SK-N-SH treated with all-trans-retinoic acid at 6 μM for 48 hours (cell line): ENCODE measurements around the gene BPTF.
"Not testable (repeated sequence)": the region's sequence is repeated elsewhere in the genome, so short reads cannot be mapped to it uniquely, and the experiment has no call there.

Source experiments
- ATAC-seq: fragments of 200-7000 bp; cut with Tn5 transposase; 3 replicates; pipeline ENCODE4 v1.9.1; 2020; ENCODE audit warnings: mild to moderate bottlenecking, moderate library complexity
- ARNTL ChIP-seq: fragments of 450-650 bp; formaldehyde crosslinking; IDR thresholded peaks from 2 replicates; pipeline ENCODE4 v1.5.0; 2020; ENCODE audit warnings: low read depth, mild to moderate bottlenecking, moderate library complexity, borderline replicate concordance
- BACH2 ChIP-seq: fragments of 250-450 bp; sonication (Bioruptor Pico); IDR thresholded peaks from 2 replicates; pipeline ENCODE4 v1.9.0; 2021; ENCODE audit warnings: mild to moderate bottlenecking, borderline replicate concordance
- CSDC2 ChIP-seq: fragments of 250-450 bp; sonication (Bioruptor Pico); IDR thresholded peaks from 2 replicates; pipeline ENCODE4 v1.5.0; 2020; ENCODE audit warnings: mild to moderate bottlenecking, moderate library complexity
- ESRRG ChIP-seq: fragments of 250-450 bp; sonication (Bioruptor Pico); IDR thresholded peaks from 2 replicates; pipeline ENCODE4 v1.6.1; 2021; ENCODE audit warnings: mild to moderate bottlenecking
- GLIS3 ChIP-seq: fragments of 250-450 bp; sonication (Bioruptor Pico); IDR thresholded peaks from 2 replicates; pipeline ENCODE4 v1.5.0; 2020; ENCODE audit warnings: mild to moderate bottlenecking, moderate library complexity
- ISL1 ChIP-seq: fragments of 250-450 bp; sonication (Bioruptor Pico); IDR thresholded peaks from 2 replicates; pipeline ENCODE4 v2.1.2; 2022; ENCODE audit warnings: mild to moderate bottlenecking, moderate library complexity
- OSR1 ChIP-seq: fragments of 250-450 bp; sonication (Bioruptor Pico); IDR thresholded peaks from 2 replicates; pipeline ENCODE4 v1.8.0; 2022; ENCODE audit warnings: moderate library complexity, mild to moderate bottlenecking, inconsistent platforms
- PPARA ChIP-seq: fragments of 250-450 bp; sonication (Bioruptor Pico); IDR thresholded peaks from 2 replicates; pipeline ENCODE4 v1.5.0; 2020; ENCODE audit warnings: mild to moderate bottlenecking, borderline replicate concordance
- RARB ChIP-seq: fragments of 250-450 bp; sonication (Bioruptor Pico); IDR thresholded peaks from 2 replicates; pipeline ENCODE4 v1.8.0; 2021; ENCODE audit warnings: mild to moderate bottlenecking, moderate library complexity
- SNAI2 ChIP-seq: fragments of 250-450 bp; sonication (Bioruptor Pico); IDR thresholded peaks from 2 replicates; pipeline ENCODE4 v1.5.0; 2020; ENCODE audit warnings: mild to moderate bottlenecking, moderate library complexity
- TCF4 ChIP-seq: fragments of 250-450 bp; sonication (Bioruptor Pico); IDR thresholded peaks from 2 replicates; pipeline ENCODE4 v1.8.0; 2021; ENCODE audit warnings: mild to moderate bottlenecking, moderate library complexity, borderline replicate concordance
- TOX ChIP-seq: fragments of 250-450 bp; sonication (Bioruptor Pico); IDR thresholded peaks from 2 replicates; pipeline ENCODE4 v1.8.0; 2021; ENCODE audit warnings: mild to moderate bottlenecking, moderate library complexity, borderline replicate concordance
- ZC3H10 ChIP-seq: fragments of 250-450 bp; sonication (Bioruptor Pico); IDR thresholded peaks from 2 replicates; pipeline ENCODE4 v1.5.1; 2021; ENCODE audit warnings: mild to moderate bottlenecking, moderate library complexity
- ZFP3 ChIP-seq: fragments of 250-450 bp; sonication (Bioruptor Pico); IDR thresholded peaks from 2 replicates; pipeline ENCODE4 v1.5.0; 2020; ENCODE audit warnings: mild to moderate bottlenecking, moderate library complexity
- ZFP30 ChIP-seq: fragments of 450-650 bp; formaldehyde crosslinking; IDR thresholded peaks from 2 replicates; pipeline ENCODE4 v1.5.0; 2022; ENCODE audit warnings: mild to moderate bottlenecking, moderate library complexity
- ZNF565 ChIP-seq: fragments of 450-650 bp; formaldehyde crosslinking; conservative IDR thresholded peaks from 2 replicates; pipeline ENCODE4 v1.5.0; 2020; ENCODE audit warnings: low read depth, mild to moderate bottlenecking, moderate library complexity
- ZNF70 ChIP-seq: fragments of 450-650 bp; formaldehyde crosslinking; IDR thresholded peaks from 2 replicates; pipeline ENCODE4 v1.5.0; 2020; ENCODE audit warnings: mild to moderate bottlenecking, moderate library complexity
- ZNF8 ChIP-seq: fragments of 450-650 bp; formaldehyde crosslinking; IDR thresholded peaks from 2 replicates; pipeline ENCODE4 v1.5.0; 2020; ENCODE audit warnings: mild to moderate bottlenecking, moderate library complexity
- TF ChIP-seq, protein P1 (sequence below): fragments of 250-450 bp; sonication (Bioruptor Pico); IDR thresholded peaks from 2 replicates; pipeline ENCODE4 v1.8.0; 2021; ENCODE audit warnings: low read depth, mild to moderate bottlenecking, moderate library complexity, borderline replicate concordance
- TF ChIP-seq, protein P2 (sequence below): fragments of 250-450 bp; sonication (Bioruptor Pico); IDR thresholded peaks from 2 replicates; pipeline ENCODE4 v1.5.0; 2020; ENCODE audit warnings: mild to moderate bottlenecking, moderate library complexity
- TF ChIP-seq, protein P3 (sequence below): fragments of 250-450 bp; sonication (Bioruptor Pico); IDR thresholded peaks from 2 replicates; pipeline ENCODE4 v1.5.1; 2021; ENCODE audit warnings: mild to moderate bottlenecking, moderate library complexity
- TF ChIP-seq, protein P4 (sequence below): fragments of 250-450 bp; sonication (Bioruptor Pico); IDR thresholded peaks from 2 replicates; pipeline ENCODE4 v1.8.0; 2020; ENCODE audit warnings: mild to moderate bottlenecking, moderate library complexity, borderline replicate concordance

Gene BPTF

DNA sequence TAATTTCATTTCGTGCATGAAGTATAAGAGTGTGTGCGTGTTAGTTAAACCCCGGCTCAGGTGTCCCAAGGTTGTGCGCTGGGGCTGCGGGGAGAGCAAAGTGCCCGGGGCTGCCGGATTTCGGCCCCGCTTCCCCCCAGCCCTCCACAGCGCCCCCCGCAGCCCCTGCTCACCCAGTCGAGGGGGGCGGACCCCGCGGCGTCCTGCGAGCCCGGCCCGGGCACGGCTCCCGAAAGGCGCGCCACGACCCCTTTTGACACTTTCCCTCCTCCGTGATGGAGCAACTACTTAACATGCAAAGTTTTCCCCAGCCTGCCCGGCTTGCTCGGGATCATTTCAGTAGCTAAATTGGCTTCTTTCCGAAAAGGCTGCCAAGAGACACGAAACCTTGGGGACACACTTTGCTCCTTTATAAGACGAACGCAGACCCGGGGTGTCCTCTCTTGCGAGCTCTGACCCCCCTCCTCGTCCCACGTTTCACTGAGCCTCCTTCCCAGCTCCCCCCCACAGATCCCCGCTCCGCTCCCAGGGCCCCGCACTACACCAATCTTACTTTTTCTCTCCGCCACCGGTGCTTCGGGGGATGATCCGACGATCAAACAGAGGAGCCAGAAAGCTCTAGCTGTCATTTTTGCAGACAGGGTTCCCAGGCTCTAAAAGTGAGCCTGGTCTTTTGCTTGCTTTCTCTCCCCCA, 170.4 kb downstream of the BPTF start (continued):
- TF ChIP-seq, protein P1, sequence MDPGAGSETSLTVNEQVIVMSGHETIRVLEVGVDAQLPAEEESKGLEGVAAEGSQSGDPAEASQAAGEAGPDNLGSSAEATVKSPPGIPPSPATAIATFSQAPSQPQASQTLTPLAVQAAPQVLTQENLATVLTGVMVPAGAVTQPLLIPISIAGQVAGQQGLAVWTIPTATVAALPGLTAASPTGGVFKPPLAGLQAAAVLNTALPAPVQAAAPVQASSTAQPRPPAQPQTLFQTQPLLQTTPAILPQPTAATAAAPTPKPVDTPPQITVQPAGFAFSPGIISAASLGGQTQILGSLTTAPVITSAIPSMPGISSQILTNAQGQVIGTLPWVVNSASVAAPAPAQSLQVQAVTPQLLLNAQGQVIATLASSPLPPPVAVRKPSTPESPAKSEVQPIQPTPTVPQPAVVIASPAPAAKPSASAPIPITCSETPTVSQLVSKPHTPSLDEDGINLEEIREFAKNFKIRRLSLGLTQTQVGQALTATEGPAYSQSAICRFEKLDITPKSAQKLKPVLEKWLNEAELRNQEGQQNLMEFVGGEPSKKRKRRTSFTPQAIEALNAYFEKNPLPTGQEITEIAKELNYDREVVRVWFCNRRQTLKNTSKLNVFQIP, result no peak
- TF ChIP-seq ZFP30 (CRISPR knock-in tag), result no peak
- TF ChIP-seq, all 23 proteins: peak for 0

DNA sequence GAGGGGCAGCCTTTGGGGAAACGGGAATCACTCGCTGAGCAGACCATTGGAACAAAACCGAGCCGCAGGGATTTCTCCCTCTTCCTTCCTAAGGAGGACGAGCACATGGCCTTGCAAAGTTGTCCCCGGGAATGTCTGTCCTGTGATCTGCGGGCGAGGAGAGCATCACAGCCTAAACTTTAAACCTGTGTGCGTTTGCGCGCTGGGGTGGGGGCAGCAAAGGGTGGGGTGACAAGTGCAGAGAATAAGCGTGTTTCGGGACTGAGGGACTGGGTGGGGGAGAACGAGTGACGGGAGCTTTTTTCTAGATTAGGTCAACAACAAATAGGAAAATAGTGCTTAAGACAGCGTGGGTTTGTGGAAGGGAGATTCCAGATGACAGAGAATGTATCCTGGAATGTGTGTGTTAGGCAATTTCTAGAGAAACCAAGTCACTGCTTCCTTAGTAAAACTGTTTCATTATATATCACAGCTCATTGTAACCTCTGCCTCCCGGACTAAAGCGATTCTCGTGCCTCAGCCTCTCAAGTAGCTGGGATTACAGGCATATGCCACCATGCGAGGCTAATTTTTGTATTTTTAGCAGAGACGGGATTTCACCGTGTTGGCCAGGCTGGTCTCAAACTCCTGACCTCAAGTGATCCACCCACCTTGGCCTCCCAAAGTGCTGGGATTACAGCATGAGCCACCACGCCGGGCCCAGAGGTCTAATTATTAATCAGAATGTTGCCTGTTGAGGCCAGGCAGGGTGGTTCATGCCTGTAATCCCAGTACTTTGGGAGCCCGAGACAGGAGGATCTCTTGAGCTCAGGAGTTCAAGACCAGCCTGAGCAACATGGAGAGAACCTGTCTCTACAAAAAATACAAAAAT, 171.2 kb downstream of the BPTF start, which contains the start of gene C17orf58:
Gene C17orf58, minus strand, starts transcription at position 169 of the 871 bp plus-strand sequence. CDS start 271 bp downstream, outside the sequence.
- ATAC-seq, result not testable (repeated sequence)

DNA sequence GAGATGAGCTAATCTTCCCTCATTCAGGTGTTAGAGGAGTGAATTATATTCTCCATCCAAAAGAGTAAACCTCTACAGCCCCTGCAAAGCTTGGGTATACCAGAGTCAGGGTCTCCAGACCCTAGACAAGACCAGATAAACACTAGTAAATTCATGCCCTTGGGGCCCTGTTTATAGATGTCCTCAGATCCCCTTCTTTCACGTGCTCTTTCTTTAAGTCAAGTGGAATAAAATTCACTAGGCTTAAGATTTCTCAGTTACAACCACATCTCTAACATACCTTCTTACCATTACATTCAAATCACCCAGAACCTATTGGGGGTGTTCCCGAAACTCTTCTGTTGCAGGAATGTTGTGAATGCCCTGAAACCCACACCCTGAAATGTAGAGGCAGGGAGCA, 173.2 kb downstream of the BPTF start:
- ATAC-seq, result no peak
- no peak for TF ChIP-seq ISL1 (CRISPR knock-in tag)
- no peak for TF ChIP-seq SNAI2
- TF ChIP-seq OSR1 (CRISPR knock-in tag), result no peak
- TF ChIP-seq GLIS3 (CRISPR knock-in tag), result no peak
- no peak for TF ChIP-seq ZNF70 (CRISPR knock-in tag)
- TF ChIP-seq ESRRG, result no peak
- TF ChIP-seq BACH2, result no peak
- TF ChIP-seq CSDC2 (CRISPR knock-in tag), result no peak
- TF ChIP-seq, protein P1, result no peak
- TF ChIP-seq, protein P2, sequence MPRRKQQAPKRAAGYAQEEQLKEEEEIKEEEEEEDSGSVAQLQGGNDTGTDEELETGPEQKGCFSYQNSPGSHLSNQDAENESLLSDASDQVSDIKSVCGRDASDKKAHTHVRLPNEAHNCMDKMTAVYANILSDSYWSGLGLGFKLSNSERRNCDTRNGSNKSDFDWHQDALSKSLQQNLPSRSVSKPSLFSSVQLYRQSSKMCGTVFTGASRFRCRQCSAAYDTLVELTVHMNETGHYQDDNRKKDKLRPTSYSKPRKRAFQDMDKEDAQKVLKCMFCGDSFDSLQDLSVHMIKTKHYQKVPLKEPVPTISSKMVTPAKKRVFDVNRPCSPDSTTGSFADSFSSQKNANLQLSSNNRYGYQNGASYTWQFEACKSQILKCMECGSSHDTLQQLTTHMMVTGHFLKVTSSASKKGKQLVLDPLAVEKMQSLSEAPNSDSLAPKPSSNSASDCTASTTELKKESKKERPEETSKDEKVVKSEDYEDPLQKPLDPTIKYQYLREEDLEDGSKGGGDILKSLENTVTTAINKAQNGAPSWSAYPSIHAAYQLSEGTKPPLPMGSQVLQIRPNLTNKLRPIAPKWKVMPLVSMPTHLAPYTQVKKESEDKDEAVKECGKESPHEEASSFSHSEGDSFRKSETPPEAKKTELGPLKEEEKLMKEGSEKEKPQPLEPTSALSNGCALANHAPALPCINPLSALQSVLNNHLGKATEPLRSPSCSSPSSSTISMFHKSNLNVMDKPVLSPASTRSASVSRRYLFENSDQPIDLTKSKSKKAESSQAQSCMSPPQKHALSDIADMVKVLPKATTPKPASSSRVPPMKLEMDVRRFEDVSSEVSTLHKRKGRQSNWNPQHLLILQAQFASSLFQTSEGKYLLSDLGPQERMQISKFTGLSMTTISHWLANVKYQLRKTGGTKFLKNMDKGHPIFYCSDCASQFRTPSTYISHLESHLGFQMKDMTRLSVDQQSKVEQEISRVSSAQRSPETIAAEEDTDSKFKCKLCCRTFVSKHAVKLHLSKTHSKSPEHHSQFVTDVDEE, result no peak
- no peak for TF ChIP-seq ZNF8 (CRISPR knock-in tag)
- TF ChIP-seq TCF4 (CRISPR knock-in tag), result no peak
- TF ChIP-seq, protein P3, sequence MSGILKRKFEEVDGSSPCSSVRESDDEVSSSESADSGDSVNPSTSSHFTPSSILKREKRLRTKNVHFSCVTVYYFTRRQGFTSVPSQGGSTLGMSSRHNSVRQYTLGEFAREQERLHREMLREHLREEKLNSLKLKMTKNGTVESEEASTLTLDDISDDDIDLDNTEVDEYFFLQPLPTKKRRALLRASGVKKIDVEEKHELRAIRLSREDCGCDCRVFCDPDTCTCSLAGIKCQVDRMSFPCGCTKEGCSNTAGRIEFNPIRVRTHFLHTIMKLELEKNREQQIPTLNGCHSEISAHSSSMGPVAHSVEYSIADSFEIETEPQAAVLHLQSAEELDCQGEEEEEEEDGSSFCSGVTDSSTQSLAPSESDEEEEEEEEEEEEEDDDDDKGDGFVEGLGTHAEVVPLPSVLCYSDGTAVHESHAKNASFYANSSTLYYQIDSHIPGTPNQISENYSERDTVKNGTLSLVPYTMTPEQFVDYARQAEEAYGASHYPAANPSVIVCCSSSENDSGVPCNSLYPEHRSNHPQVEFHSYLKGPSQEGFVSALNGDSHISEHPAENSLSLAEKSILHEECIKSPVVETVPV (CRISPR knock-in tag), result no peak
- TF ChIP-seq PPARA (CRISPR knock-in tag), result no peak
- TF ChIP-seq RARB (CRISPR knock-in tag), result no peak
- no peak for TF ChIP-seq ZC3H10
- no peak for TF ChIP-seq ZFP30 (CRISPR knock-in tag)
- TF ChIP-seq TOX (CRISPR knock-in tag), result no peak
- no peak for TF ChIP-seq ZFP3 (CRISPR knock-in tag)

DNA sequence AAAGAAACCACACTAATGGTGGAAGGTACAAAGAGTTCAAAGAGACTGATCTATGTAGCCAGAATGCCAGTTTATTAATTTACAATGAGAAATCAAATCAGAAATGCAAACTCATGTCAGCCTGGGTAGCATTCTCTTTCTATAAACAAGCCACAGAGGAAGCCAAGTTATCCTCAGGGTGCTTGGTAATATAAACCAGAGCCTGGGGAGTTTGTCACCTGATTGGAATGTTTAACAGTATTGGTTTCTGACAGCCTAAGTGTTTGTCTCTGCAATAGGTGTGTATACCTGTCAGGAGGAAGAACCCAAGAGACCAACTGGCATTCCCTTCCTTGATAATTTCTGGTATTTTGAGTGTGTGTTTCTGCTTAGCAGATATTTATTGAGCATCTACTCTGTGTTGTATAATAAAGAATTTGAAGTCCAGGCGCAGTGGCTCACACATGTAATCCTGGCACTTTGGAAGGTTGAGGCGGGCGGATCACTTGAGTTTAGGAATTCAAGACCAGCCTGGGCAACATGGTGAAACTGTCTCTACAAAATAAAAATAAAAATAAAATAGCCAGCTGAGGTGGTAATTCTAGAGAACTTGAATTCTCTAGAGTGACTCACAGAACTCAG, 174.1 kb downstream of the BPTF start:
- no peak for ATAC-seq
- TF ChIP-seq PPARA (CRISPR knock-in tag) (no peak), ZNF565 (CRISPR knock-in tag) (no peak), ZC3H10 (no peak), ZNF8 (CRISPR knock-in tag) (no peak), OSR1 (CRISPR knock-in tag) (no peak), ARNTL (CRISPR knock-in tag) (no peak), RARB (CRISPR knock-in tag) (no peak), SNAI2 (no peak)
- TF ChIP-seq, protein P4, sequence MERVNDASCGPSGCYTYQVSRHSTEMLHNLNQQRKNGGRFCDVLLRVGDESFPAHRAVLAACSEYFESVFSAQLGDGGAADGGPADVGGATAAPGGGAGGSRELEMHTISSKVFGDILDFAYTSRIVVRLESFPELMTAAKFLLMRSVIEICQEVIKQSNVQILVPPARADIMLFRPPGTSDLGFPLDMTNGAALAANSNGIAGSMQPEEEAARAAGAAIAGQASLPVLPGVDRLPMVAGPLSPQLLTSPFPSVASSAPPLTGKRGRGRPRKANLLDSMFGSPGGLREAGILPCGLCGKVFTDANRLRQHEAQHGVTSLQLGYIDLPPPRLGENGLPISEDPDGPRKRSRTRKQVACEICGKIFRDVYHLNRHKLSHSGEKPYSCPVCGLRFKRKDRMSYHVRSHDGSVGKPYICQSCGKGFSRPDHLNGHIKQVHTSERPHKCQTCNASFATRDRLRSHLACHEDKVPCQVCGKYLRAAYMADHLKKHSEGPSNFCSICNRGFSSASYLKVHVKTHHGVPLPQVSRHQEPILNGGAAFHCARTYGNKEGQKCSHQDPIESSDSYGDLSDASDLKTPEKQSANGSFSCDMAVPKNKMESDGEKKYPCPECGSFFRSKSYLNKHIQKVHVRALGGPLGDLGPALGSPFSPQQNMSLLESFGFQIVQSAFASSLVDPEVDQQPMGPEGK, result no peak
- TF ChIP-seq, protein P1, result no peak
